NCI-H2029 treated with DMSO at 0.1 percent for 48 hours (cell line): ENCODE results near the gene MDH1.
"Not testable (repeated sequence)": the region's sequence is repeated elsewhere in the genome, so short reads cannot be mapped to it uniquely, and the experiment has no call there.

Experiments
- DNase-seq: peaks from one replicate; lab custom pipeline; 2025; lab: John Stamatoyannopoulos, UW

MDH1 gene

DNA sequence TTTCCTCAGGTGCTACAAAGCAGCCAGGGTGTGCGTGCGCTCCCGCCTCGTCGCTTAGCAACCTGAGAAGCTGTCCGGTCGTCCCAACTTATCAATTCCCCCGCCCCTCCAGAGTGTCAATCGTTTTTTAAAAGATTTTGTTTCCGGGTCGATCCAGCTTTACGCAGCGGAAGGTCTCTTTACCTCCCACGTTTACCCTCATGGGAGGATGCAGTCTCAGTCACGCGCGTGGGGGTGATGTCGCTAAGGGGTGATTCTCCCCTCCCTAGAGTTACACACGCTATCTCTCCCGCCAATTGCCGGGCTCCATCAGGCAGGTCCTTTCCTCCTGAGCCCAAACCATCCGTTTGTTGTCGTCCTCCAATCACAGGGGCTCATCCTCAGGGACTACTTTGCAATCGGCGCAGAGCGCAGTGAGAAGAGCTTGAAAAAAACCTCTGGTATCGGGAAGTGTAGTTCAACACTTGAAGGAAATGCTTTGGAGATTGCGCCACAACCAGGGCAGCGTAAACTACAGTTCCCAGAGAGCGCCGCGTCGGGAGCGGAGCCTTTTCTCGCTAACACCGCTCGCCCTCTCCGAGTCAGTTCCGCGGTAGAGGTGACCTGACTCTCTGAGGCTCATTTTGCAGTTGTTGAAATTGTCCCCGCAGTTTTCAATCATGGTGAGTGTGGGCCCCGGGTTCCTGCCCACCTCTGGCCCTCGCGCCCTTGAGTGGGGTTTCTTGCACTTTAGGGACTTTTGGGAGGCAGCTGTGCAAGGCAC is at the start of gene MDH1, which contains the start of gene WDPCP:
MDH1 (plus strand) TSS at position 579 of the 763 bp plus-strand sequence; CDS start at position 660, 81 bp downstream.
WDPCP (minus strand) TSS at position 93 of the 763 bp plus-strand sequence. CDS start 206 bp downstream, outside the sequence.
- peak; percentile 94 for DNase-seq

DNA sequence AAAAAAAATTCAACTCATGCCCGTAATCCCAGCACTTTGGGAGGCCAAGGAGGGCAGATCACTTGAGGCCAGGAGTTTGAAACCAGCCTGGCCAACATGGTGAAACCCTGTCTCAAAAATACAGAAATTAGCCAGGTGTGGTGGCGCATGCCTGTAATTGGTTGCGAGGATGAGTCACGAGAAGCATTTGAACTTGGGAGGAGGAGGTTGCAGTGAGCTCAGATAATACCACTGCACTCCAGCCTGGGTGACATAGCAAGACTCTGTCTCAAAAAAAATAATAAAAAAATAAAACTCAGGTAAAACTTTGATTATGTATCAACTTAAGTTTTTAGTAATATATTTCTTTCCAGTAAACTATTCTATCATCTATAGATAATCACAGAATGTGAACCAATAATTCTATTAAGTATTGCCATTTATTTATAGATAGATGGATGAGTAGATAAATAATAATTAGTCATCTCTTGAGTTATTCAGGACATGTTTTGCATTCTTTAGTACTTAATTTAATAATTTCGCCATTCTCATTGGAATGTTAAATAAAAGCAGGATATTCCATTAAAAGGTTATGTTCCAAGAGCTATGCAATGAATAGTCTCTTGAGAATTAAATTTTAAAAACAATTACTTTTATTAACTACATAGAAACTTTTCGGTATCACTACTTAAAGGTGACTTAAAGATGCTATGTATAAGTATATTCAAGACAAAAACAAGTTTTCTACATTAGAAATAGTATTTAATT is 49.2 kb upstream of the MDH1 start:
- DNase-seq = no peak

DNA sequence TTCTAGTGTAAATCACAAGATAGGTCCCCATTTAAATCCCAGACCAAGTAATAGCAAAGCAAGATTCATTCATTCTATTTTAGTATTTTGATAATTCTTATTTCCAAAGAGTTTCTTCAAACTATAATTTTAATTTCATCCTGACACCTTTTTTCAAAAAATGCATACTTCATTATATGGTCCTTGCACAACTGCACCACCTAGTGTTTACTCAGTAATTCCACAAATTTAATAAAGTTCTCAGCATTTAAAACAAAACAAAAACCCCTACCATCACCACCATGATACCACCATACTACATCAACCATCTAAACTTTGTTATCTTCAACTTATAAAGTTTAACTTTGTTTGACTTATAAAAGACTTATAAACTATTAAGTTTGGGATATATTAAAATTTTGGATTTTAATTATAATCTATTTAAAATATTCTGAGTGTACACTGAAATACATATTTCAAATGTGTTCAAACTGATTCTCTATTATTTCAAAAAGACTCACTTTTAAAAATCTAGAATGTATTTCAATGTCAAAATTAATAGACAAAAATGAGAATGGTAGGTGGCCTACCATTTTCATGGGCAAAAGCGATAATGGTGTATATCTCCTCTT is 44.6 kb upstream of the MDH1 start:
- DNase-seq = peak; percentile 8

DNA sequence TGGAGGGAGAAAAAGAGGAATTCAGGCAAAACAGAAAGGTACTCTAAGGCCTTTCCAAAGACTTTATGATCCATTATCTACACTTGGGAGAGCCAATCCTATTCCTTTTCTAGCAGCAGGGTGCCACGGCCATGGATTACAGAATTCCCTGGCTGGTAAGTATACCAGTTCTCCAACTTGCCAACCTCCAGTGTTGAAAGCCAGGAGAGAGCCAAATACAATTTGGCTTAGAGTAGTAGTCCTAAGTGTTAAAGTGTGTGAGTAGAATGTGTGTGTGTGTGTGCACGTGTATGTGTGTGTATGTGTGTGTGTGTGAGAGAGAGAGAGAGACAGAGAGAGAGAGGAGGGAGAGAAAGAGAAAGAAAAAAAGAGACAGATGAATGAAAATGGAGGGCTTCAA is 43.7 kb upstream of the MDH1 start:
- no peak for DNase-seq

DNA sequence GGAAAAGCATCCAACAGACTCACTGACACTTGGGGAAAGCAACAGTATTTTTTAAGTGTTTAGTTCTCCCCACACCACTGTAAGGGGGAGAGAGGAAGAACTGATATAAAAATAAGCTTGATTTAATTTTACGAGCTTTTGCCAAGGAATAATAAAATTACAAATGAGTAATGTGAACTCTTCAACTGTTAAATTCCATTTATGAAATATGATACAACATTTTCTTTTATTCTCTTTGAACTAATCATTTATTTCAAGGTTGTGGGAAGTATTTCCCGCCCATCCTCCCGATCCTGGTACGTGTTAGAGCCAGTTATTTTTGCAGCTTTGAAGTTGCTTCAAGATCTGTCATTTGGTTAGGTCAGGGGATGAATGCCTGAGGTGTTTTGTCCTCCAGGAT is 35.7 kb upstream of the MDH1 start:
- DNase-seq = no peak

DNA sequence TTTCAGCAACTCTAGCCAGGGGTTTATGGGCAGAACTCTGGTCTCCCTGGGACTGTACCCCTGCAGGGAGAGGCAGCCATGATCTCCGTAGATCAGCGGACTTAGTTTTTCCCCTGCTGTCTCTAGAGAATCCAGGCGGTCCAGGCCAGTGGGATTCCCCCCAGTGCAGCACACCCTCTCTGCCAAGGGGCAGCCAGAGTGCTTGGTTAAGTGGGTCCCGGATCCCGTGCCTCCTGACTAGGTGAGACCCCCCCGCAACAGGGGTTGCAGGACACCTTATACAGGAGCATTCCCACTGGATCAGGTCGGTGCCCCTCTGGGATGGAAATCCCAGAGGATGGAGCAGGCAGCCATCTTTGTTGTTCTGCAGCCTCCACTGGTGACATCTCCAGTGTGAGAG is 33.5 kb upstream of the MDH1 start:
- no peak for DNase-seq

DNA sequence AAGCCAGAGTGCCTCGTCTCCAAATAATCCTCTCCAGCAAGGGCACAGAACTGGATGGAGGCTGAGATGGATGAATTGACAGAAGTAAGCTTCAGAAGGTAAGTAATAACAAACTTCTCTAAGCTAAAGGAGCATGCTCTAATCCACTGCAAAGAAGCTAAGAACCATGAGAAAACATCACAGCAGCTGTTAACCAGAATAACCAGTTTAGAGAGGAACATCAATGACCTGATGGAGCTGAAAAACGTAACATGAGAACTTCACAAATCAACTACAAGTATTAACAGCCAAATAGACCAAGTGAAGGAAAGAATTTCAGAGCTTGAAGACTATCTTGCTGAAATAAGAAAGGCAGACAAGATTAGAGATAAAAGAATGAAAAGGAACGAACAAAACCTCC is 32.8 kb upstream of the MDH1 start:
- no peak for DNase-seq

DNA sequence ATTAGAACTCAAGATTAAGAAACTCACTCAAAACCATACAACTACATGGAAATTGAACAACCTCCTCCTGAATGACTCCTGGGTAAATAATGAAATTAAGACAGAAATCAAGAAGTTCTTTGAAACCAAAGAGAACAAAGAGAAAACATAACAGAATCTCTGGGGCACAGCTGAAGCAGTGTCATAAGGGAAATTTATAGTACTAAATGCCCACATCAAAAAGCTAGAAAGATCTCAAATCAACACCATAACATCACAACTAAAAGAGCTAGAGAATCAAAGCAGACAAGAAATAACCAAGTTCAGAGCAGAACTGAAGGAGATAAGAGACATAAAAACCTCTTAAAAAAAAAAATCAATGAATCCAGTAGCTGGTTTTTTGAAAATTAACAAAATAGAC is 30.9 kb upstream of the MDH1 start:
- not testable (repeated sequence) for DNase-seq

DNA sequence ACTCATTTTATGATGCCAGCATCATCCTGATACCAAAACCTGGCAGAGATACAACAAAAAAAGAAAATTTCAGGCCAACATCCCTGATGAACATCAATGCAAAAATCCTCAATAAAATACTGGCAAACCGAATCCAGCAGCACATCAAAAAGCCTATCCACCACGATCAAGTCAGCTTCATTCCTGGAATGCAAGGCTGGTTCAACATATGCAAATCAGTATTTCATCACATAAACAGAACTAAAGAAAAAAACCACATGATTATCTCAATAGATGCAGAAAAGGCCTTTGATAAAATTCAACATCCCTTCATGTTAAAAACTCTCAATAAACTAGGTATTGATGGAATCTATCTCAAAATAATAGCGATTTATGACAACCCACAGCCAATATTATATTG is 29.8 kb upstream of the MDH1 start:
- not testable (repeated sequence) for DNase-seq

DNA sequence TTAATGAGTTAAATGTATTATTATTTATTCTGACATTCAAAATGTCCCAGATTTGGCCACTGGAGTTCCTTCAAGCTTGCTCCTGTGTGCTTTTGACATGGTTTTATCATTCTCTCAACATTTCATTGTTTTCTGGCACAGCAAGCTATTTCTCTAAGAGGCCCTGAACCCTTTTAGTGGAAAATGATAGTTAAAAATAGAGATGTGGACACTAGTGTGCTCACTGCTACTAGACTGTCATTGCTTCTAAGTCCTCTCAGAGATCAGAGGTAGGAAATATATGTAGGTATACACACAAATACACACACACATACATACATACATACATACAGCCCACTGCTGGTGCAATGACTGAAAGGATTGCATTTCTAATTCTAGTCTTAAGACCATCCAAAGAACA is 26.0 kb upstream of the MDH1 start:
- DNase-seq = no peak

DNA sequence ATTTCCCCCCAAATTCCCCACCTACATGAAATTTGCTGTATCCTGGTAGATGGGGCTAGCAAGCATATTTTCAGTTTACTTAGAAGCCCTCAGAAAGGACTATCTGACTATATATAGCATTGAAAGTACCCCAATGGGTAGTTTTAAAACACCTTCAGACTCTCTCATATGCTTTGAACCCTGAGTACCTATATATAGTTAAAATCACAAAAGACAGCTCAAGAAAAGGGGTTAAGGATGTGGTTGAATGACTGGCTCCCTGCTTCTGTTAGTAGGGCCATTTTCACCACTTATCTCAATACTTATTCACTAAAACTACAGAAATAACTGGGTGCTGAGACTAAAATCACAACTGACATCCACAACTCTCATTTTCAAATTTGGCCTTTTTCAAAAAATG is 19.0 kb upstream of the MDH1 start:
- no peak for DNase-seq

DNA sequence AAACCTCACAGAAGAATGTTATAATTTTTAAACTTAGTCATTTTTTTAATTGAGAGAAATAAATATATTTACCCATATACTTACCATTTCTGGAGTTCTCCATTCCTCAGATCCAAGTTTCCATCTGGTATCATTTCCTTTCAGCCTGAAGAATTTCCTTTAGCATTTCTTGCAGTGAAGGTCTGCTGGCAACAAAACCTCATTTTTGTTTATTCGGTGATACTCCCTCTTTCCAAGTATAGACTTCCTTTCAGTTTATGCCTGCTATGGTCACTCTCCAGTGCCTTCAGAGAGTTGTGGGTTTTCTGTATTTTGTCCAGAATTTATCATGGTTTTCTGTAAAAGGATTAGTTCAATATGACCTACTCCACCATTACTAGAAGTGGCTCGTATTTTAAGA is 17.5 kb upstream of the MDH1 start:
- no peak for DNase-seq

DNA sequence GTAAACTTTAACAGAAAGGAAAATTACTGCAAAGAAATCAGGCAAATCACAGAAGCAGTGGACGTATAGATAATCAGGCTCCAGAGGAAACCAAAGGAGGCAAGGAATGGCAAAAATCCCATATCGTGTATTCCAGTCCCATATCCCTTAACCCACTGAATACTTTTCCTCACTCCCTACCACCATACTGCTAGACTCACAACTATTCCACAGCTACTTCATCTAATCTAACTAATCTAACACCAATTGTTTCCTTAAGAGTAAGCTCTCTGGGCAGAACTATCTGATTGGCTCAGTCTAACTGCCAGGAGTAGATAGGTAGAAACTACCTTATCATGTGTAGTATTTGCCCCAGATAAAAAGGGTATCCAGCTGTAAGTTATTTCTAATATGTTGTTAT is 16.8 kb upstream of the MDH1 start:
- DNase-seq = no peak

DNA sequence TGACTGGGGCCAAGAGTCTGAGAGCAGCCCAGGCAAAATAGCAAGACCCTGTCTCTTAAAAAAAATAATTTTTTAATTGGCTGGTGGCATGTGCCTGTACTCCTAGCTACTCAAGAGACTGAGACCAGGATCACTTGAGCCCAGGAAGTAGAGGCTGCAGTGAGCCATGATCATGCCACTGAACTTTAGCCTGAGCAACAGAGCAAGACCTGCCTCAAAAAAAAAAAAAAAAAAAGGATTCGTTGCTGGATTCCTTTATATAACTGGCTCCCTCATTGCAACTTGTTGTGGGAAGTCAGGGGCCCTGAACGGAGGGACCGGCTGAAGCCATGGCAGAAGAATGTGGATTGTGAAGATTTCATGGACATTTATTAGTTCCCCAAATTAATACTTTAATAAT is 15.7 kb upstream of the MDH1 start:
- not testable (repeated sequence) for DNase-seq

DNA sequence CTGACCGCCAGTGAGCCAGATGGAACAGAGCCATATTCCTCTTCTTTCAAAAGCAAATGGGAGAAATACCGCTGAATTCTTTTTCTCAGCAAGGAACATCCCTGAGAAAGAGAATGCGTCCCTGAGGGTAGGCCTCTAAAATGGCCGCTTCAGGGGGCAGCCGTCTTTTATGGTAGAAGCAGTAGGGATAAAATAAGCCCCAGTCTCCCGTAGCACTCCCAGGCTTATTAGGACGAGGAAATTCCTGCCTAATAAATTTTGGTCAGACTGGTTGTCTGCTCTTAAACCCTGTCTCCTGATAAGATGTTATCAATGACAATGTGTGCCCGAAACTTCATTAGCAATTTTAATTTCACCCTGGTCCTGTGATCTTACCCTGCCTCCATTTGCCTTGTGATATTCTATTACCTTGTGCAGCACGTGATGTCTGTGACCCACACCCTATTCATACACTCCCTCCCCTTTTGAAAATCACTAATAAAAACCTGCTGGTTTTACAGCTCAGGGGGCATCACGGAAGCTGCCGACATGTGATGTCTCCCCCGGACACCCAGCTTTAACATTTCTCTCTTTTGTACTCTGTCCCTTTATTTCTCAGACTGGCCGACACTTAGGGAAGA is 14.9 kb upstream of the MDH1 start:
- not testable (repeated sequence) for DNase-seq

DNA sequence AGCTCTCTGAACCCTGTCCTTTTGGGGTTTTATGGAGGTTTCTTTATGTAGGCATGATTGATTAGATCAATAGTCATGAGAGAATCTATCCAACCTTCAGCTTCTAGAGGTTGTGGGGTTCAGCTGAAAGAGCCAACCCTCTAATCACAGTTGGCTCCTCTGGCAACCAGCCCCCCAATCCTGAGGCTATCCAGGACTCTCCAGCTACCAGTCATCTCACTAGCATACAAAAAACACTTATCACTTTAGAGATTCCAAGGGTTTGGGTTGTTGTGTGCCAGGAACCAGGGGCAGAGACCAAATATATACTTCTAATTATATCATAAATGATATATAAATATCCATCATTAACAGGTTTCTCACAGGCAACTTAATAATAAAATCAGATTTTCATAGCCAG is 12.2 kb upstream of the MDH1 start:
- DNase-seq = no peak

DNA sequence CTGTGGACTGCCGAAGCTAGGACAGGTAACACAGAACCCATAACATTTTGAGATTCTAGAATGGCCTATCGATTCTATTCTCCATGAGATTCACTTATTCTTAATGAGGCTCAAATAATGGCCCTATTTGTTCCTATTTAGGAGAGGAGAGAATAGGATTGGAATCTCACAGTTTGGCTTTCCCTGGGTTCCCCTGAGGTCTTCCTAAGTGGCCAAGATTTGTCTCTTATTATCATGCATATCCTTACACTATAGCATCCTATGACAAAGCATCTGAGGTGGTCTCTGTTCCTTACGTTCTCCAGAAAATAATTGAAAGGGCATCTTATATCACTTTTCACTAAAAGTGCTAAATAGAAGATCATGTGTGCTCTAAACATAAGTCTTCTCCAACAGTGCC is 10.0 kb upstream of the MDH1 start:
- DNase-seq = no peak

DNA sequence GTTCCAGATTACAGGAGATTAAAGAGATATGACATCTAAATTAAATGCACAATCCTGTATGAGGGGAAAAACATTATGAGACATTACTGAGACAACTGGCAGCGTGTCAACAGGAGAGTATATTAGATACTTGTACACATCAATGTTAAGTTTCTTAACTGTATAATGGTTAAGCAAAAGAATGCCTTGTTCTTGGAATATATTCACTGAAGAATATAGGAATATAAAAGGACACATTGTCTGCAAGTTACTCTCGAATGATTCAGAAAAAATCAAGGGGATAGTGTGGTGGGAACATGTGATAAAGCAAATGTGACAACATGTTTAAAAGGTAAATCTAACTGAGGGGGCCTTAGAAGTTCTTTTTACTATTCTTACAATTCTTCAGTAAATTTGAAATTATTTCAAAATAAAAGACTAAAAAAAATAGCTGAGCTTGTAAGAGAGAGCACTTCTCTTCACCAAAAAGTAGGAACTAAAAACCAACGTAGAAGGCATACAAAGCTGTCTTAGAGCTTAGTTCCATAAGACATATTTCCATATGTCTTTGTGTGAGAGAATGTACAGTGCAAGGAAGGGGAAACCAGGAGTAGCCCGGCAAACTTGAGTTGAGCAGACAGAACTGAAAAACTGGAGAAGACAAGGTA is 8.0 kb upstream of the MDH1 start:
- no peak for DNase-seq

DNA sequence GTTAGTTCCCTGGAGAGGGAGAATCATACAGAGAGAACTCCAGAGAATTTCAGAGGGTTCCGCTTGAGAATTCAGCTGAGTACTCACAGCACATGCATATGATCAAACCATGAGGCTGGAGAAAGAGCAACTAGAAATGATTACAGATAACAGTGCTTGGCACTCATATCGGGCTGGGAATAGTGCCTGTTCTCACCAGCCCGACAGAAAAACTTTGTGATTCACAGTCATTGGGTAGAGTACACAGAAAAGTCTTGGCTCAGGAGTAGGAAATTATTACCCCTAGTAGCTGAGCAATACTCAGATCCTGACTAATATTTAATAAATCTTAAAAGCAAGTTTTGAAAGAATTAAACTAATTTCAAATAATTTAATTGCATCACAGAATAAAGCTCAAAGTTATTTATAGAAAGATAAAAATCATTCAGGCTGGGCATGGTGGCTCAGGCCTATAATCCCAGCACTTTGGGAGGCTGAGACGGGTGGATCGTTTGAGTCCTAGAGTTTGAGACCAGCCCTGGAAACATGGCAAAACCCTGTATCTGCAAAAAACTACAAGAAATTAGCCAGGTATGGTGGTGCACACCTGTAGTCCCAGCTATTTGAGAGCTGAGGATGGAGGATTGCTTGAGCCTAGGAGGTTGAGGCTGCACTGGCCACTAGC is 7.3 kb upstream of the MDH1 start:
- DNase-seq = no peak

DNA sequence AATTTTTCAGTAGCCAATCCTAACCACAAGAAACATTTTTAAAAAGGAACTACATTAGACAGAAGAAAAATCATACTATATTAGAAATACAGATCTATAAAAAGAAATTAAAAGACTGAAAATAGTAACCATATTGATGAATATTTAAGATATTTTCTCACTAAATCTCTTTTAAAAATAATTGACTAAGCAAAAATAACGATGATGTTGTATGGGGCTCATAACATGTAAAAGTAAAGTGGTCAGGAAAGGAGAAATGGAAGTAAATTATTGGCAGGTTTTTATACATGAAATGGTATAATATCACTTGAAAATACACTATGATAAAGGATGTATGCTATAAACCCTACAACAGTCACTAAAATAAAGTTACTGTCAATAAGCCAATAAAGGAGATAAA is 5.9 kb upstream of the MDH1 start:
- DNase-seq = no peak

DNA sequence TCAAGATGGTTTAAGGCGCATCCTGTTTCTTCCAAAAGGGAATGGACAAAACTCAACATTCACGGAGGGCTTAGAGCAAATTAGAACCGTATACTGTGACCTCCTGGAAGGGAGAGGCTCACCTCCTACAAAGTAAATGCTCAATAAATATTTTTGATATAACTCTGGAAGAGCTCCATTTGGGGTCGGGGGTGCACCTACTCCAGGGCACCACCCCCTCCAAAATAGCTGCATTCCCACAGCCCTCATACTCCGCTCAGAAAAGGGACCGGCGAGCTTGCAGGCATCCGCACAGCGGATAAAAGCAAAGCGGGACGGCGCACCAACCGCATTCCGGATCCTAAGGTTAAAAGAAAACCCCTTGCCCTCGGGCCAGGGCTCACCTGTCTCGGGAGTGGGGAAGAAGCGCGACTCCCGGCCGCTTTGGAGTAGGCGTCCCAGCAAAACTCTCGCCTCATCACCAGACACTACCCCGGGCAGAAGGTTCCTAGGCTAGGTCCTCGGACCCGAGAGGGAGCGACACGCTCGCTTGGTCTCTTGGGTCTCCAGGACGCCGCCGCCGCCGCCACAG is 864 bp upstream of the MDH1 start:
- DNase-seq = no peak
